ENCODE data around the gene SPRR2B.
"Not testable (repeated sequence)": the region's sequence is repeated elsewhere in the genome, so short reads cannot be mapped to it uniquely, and the experiment has no call there.

The SPRR2B gene

DNA sequence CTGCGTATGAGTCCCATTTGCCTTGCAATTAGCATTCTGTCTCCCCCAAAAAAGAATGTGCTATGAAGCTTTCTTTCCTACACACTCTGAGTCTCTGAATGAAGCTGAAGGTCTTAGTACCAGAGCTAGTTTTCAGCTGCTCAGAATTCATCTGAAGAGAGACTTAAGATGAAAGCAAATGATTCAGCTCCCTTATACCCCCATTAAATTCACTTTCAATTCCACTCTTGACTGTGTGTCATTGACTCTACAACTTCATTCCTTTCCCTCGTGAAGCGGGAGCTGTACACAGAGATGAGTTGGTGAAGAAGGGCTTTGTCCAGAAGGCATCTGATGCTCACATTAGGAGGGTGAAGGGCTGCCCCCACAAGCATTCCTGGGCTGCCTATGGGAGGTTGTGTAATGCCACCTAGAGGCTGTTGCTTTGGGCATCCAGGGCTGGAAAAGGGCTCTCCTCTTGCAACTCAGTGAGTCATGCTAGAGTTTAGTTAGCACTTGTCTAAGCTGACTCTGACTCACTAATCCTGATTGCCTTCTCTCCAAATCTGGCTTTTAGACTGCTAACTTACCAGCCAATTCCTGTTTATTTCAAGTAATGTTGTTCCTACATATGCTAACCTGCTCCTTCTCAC is 38.6 kb downstream of the SPRR2B start:
- DNase-seq (ENCODE audit: low spot score), result peak; percentile 24

DNA sequence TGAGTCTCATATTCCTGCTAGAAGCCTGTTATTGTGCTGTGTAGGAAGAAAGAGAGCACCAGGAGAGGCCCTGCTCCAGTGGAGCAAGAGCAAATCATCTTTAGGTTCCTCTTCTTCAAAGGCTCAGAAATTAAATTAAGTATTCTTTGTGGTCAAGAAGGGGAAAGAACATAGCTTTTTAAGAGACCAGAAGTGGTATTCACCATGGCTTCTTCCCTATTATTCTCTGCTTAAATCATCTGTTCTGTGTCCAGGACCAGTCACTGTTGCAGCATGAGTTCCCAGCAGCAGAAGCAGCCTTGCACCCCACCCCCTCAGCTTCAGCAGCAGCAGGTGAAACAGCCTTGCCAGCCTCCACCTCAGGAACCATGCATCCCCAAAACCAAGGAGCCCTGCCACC is 39.3 kb downstream of the SPRR2B start:
- no peak for DNase-seq (ENCODE audit: low spot score)

DNA sequence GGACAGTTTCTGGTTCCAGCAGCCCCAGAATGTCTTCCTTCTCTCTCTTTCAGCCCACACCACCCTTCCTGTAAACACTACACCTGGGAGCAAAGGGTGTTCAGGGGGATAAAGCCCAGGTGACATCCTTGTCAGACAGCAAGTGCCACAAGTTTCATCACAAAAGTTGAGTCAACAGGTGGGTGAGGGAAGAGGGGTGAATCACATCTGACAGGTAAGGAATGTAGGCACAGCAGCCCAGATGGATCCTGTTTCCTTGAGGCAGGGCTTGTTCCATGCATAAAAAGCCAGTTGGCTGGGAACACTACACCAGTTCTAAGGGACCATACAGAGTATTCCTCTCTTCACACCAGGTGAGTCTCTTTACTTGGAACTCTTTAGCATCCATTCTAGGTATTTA is 40.5 kb downstream of the SPRR2B start, which contains the start of gene SPRR1B:
Gene SPRR1B, plus strand, starts transcription at position 309 of the 400 bp plus-strand sequence. CDS start 1,143 bp downstream, outside the sequence.
- DNase-seq (ENCODE audit: low spot score), result no peak

DNA sequence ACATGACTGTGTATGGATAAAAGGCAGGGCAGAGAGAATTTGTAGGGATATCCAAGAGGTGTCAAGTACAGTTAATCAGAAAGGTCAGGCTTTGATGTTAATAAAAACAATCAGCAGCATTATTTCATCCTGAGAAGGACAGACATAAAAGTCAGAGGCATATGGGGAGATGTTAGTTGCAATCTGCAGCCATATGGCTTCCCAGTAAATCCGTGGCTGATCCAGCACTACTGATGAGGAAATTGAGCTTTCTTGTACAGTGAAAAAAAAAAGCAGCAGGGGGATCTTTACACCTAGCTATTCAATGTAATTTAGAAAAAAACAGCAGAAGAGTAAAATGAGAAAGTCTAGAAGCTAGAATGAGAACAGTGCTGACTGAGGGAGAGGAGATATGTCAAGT is 42.6 kb downstream of the SPRR2B start:
- no peak for DNase-seq (ENCODE audit: low spot score)

DNA sequence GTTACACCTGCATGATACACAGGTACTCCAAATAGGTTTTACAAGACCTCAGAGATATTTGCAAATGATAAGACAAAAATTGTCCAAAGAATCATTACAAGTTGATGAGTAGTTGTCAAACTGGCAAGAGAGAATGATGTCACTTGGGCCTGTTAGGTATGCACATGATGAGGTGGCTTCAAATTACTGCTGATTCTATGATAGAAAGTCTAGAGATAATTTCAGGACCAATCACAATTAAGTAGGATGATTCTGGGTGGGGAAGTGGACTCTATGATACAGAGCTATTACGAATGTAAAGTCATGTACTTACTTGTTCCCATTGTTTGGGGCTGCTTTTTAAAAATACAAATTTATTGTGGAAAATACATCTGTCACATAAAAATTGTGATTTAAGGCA is 45.6 kb downstream of the SPRR2B start:
- DNase-seq (ENCODE audit: low spot score), result no peak

DNA sequence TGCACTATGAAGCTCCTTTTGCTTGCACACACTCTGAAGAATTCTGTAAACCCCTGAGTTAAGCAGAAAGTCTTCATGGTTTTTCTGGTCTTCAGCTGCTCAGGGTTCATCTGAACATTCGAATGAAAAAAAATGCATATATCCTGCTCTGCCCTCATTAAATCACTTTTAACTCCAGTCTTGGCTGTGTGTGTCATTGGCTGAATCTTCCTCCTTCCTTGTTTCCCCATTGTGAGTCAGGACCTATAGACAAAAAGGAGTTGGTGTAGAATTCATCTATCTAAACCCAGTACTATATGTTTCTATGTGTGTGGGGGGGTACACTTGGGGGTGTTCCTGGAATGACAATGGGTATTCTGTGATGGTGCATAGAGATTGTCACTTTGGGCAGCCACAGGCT is 47.0 kb downstream of the SPRR2B start:
- DNase-seq (ENCODE audit: low spot score), result no peak

DNA sequence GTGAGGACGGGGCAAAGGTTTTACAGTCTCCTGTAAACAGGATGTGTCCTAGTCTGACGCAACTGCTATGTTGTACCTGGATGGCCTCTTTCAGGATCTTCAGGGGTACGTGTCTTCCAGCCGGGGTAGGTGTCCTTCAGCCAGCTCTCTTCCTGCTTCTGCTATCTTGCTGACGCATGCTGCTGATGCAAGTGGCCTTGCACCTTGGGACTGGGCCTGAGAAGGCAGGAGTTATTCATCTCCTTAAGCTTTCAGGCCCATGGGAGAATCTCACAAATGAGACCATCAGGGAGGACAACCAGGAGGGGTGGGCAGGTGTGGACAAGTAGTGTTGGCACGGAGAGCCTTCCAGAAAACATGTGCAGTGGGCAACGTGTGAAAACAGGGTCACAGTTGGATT is 48.3 kb downstream of the SPRR2B start:
- DNase-seq (ENCODE audit: low spot score), result no peak

DNA sequence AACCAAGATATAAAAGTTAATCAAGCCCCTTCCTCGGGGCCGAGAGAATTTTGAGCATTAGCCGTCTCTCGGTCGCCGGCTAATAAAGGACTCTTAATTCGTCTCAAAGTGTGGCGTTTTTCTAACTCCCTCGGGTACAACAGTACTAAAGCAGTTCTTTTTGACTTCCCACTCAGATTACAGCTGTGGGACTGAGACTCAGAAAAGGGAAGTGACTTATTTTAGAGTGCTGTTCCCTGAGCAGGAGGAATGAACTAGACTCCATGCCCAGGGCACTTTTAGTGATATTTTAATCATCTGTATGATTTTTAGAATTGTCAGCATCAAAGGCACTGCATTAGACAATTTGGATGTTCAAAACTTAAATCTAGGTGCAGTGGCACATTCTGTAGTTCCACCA is 49.1 kb downstream of the SPRR2B start:
- not testable (repeated sequence) for DNase-seq (ENCODE audit: low spot score)

DNA sequence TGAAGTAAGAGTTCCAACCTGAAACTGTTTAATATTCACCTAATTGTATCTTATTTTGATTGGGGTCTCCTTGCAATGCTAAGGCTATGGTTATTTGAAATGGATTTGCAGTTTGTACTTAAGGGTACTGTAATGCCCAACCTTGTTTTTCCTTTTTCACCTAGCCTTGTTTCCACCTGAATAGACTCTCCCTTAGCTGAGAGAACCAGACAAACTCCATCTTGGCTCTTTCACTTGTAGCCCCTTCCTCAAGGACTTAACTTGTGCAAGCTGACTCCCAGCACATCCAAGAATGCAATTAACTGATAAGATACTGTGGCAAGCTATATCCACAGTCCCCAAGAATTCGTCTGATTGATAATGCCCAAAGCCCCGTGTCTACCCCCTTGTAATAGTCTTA is 49.6 kb downstream of the SPRR2B start:
- not testable (repeated sequence) for DNase-seq (ENCODE audit: low spot score)

Measured in GM03348 (cell line).